Skin of body (tissue), 2 donors: ENCODE results near the gene UBXN2A. TPM values are rescaled to one million over a fixed set of nuclear protein-coding genes. Genes with fewer than 3 reads are reported as not detected.
"Not testable (repeated sequence)": the region's sequence is repeated elsewhere in the genome, so short reads cannot be mapped to it uniquely, and the experiment has no call there.

ENCODE experiments used
- DNase-seq: peaks from one replicate; lab custom pipeline; 2025; lab: John Stamatoyannopoulos, UW
- total RNA-seq: library from RNA; depleted of rRNA; stranded (reverse); fragments of >200 nt; gene quantifications from one replicate; pipeline ENCODE4 v1.2.3, GENCODE V29; 2014

UBXN2A gene
- total RNA-seq, 1 donor from 2014 or later: 18.8 TPM

GRCh38 chr2:23940718-23941620 is 706 bp downstream of the UBXN2A start:
- DNase-seq: peak; percentile 44

GRCh38 chr2:23941644-23942043 is 1.4 kb downstream of the UBXN2A start:
- no peak for DNase-seq

- DNase-seq: no peak
These were observed 3.4 kb downstream of the UBXN2A start for GRCh38 chr2:23943666-23944065.

- DNase-seq: no peak
These were observed 4.3 kb downstream of the UBXN2A start for GRCh38 chr2:23944527-23944926.

- DNase-seq: no peak
These were observed 4.7 kb downstream of the UBXN2A start for GRCh38 chr2:23944976-23945375.

- no peak for DNase-seq
These were observed 7.1 kb downstream of the UBXN2A start for GRCh38 chr2:23947350-23947749.

- DNase-seq: not testable (repeated sequence)
These were observed 12.3 kb downstream of the UBXN2A start for GRCh38 chr2:23952558-23952957.

GRCh38 chr2:23953625-23954024 is 13.4 kb downstream of the UBXN2A start:
- no peak for DNase-seq

GRCh38 chr2:23954325-23955014 is 14.2 kb downstream of the UBXN2A start:
- no peak for DNase-seq

- DNase-seq: no peak
These were observed 27.6 kb downstream of the UBXN2A start for GRCh38 chr2:23967846-23968245.

GRCh38 chr2:23976883-23977282 is 36.6 kb downstream of the UBXN2A start:
- DNase-seq: no peak

GRCh38 chr2:23988371-23988770 is 48.1 kb downstream of the UBXN2A start:
- no peak for DNase-seq

GRCh38 chr2:23992931-23993330 is 52.7 kb downstream of the UBXN2A start:
- no peak for DNase-seq

- DNase-seq: no peak
These were observed 53.5 kb downstream of the UBXN2A start for GRCh38 chr2:23993736-23994269.

GRCh38 chr2:23994567-23994966 is 54.3 kb downstream of the UBXN2A start:
- no peak for DNase-seq

GRCh38 chr2:24007693-24008092 is 67.4 kb downstream of the UBXN2A start:
- no peak for DNase-seq

- no peak for DNase-seq
These were observed 68.6 kb downstream of the UBXN2A start for GRCh38 chr2:24008672-24009366.

GRCh38 chr2:24009367-24009679 is 69.1 kb downstream of the UBXN2A start:
- no peak for DNase-seq

GRCh38 chr2:24009680-24010476 is 69.6 kb downstream of the UBXN2A start, which contains the start of gene MFSD2B:
Gene MFSD2B (plus strand): TSS chr2:24010085. CDS start chr2:24010097, 12 bp downstream.
- DNase-seq: no peak

- no peak for DNase-seq
These were observed 70.4 kb downstream of the UBXN2A start for GRCh38 chr2:24010477-24011249.
